ENCODE data around the gene SDE2. TPM values are rescaled to one million over a fixed set of nuclear protein-coding genes. Genes with fewer than 3 reads are reported as not detected.
A peak's percentile ranks its signal among the peaks of the same experiment; 100 is the strongest.

SDE2 gene
- total RNA-seq, 4 donors from 2014 or later = 4.4 to 19.2 (median 13.2) TPM

- no peaks in the 10 kb centered on the region for H3K36me3 ChIP-seq
- H3K9me3 ChIP-seq = no peaks in the 10 kb centered on the region
- H3K27me3 ChIP-seq = no peaks in the 10 kb centered on the region
- H3K4me1 ChIP-seq = peaks cover 0 to 6% (median 2%) of the 10 kb centered on the region in 4 donors
- intact Hi-C loops (cut with DNase I; ENCODE audit: low total_unique reads) = loop anchor here (2.0 kb wide), 1 partner anchor 54 kb away; no protein-coding TSS in a partner anchor
- H3K4me3 ChIP-seq = no peak overlapping the region
- no peak for DNase-seq
- in situ Hi-C loops (cut with MboI; ENCODE audit: low pct_ligation_motif_present in 1 of 4, low pct_unique_long_range_greater_than_20kb in 1 of 4, low sequenced_read_pairs in 3 of 4) = no loop called here
- TF ChIP-seq EP300 (IDR thresholded peaks at IDR 0.05; ENCODE audit: low read depth) = no peak
- TF ChIP-seq, protein P1, sequence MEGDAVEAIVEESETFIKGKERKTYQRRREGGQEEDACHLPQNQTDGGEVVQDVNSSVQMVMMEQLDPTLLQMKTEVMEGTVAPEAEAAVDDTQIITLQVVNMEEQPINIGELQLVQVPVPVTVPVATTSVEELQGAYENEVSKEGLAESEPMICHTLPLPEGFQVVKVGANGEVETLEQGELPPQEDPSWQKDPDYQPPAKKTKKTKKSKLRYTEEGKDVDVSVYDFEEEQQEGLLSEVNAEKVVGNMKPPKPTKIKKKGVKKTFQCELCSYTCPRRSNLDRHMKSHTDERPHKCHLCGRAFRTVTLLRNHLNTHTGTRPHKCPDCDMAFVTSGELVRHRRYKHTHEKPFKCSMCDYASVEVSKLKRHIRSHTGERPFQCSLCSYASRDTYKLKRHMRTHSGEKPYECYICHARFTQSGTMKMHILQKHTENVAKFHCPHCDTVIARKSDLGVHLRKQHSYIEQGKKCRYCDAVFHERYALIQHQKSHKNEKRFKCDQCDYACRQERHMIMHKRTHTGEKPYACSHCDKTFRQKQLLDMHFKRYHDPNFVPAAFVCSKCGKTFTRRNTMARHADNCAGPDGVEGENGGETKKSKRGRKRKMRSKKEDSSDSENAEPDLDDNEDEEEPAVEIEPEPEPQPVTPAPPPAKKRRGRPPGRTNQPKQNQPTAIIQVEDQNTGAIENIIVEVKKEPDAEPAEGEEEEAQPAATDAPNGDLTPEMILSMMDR (IDR thresholded peaks at IDR 0.05) = no peak
- no peak for TF ChIP-seq POLR2A (IDR thresholded peaks at IDR 0.05)
- TF ChIP-seq POLR2AphosphoS5 (IDR thresholded peaks at IDR 0.05) = no peak
- no peak overlapping the region for H3K27ac ChIP-seq
Measured at GRCh38 chr1:226006686-226007085, 7.5 kb upstream of the SDE2 start.

GRCh38 chr1:226004396-226004795 lies 5.3 kb upstream of the SDE2 start:
- no peaks in the 10 kb centered on the region for H3K36me3 ChIP-seq
- H3K4me3 ChIP-seq = no peak overlapping the region
- 78 to 80% methylated on average over 4 of the region's 4 CpGs for WGBS, 2 donors (ENCODE audit: low coverage in 1 of 2)
- no peak for TF ChIP-seq POLR2AphosphoS5 (IDR thresholded peaks at IDR 0.05)
- no peak for TF ChIP-seq POLR2A (IDR thresholded peaks at IDR 0.05)
- TF ChIP-seq EP300 (IDR thresholded peaks at IDR 0.05; ENCODE audit: low read depth) = no peak
- TF ChIP-seq, protein P1 (IDR thresholded peaks at IDR 0.05) = no peak
- no peak for DNase-seq
- in situ Hi-C loops (cut with MboI; ENCODE audit: low pct_ligation_motif_present in 1 of 4, low pct_unique_long_range_greater_than_20kb in 1 of 4, low sequenced_read_pairs in 3 of 4) = no loop called here
- intact Hi-C loops (cut with DNase I; ENCODE audit: low total_unique reads) = no loop called here
- no peak overlapping the region for H3K27ac ChIP-seq
- H3K9me3 ChIP-seq = no peaks in the 10 kb centered on the region
- no peaks in the 10 kb centered on the region for H3K27me3 ChIP-seq
- peaks cover 0 to 19% (median 7%) of the 10 kb centered on the region in 4 donors for H3K4me1 ChIP-seq

DNA sequence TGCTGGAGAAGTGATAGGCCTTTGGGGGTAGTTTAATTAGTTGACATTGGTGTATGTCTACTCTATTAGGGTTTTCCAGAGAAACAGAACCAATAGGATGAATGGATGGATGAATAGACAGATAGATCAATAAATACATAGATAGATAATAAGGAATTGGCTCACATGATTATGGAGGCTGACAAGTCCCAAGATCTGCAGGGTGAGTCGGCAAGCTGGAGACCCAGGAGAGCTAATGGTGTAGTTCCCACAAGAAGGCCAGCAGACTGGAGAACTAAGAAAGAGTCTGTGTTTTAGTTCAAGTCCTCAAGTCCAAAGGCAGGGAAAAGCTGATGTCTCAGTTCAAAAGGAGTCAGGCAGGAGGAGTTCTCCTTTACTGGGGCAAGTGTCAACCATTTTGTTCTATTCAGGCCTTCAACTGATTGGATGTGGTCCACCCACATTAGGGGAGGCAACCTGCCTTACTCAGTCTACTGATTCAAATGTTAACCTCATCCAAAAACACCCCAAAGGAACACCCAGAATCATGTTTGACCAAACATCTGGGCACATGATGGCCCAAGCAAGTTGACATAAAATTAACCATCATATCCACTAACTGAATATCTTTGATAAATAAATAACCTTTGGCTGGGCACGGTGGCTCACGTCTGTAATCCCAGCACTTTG lies 4.5 kb upstream of the SDE2 start:
- Histone ChIP-seq H3K4me1 (peaks cover 0 to 19% (median 7%) of the 10 kb centered on the region in 4 donors), H3K4me3 (no peak overlapping the region), H3K36me3 (no peaks in the 10 kb centered on the region), H3K27ac (peak overlapping the region in 1 of 4 donors; percentile 97), H3K27me3 (no peaks in the 10 kb centered on the region), H3K9me3 (no peaks in the 10 kb centered on the region)
- WGBS, 2 donors (ENCODE audit: low coverage in 1 of 2) = 70 to 86% methylated on average over 3 of the region's 3 CpGs
- no peak for DNase-seq
- in situ Hi-C loops (cut with MboI; ENCODE audit: low pct_ligation_motif_present in 1 of 4, low pct_unique_long_range_greater_than_20kb in 1 of 4, low sequenced_read_pairs in 3 of 4) = no loop called here
- intact Hi-C loops (cut with DNase I; ENCODE audit: low total_unique reads) = no loop called here
- TF ChIP-seq EP300 (IDR thresholded peaks at IDR 0.05; ENCODE audit: low read depth) (no peak), POLR2A (IDR thresholded peaks at IDR 0.05) (no peak), POLR2AphosphoS5 (IDR thresholded peaks at IDR 0.05) (no peak)
- TF ChIP-seq, protein P1 (IDR thresholded peaks at IDR 0.05) = no peak

DNA sequence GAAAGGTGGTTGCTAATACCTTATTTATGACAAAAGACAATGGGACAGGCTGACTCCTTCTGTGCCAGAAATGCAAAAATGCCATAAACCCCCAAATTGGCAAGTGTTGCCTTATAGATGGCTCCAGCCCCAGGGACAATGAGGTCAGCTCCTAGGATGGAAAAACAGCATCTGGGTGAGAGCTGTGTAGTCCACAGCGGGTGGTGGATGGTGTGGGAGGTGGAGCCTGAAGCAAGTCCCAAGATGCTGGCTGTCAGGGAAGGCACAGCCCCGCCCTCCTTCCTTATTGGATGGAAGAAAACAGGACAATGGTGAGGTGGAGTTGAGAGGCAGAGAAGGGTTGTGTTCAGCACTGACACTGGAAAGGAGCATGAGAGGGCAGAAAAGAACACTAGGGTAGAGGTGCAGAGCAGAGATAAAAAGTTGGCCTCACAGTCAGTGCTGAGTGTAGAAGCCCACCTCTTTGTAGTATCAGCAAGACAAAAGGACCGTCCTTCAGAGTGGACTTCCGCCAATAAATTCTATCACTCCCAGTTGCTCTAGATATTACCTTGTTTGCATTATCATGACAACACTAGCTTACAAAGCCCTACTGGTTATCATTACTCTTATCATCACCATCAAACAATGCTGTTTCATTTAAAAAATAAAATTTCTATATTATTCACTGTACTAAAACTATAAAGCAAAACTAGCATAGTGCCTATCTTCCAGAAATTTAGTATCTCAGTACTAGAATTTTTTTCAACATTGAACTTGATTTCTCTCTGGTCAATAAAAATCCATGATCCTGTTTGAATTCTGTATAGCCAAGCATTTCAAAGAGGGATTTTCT lies 3.7 kb upstream of the SDE2 start:
- WGBS, 2 donors (ENCODE audit: low coverage in 1 of 2) = 57 to 75% methylated on average over 3 to 4 of the region's 4 CpGs
- H3K9me3 ChIP-seq = no peaks in the 10 kb centered on the region
- H3K27me3 ChIP-seq = no peaks in the 10 kb centered on the region
- intact Hi-C loops (cut with DNase I; ENCODE audit: low total_unique reads) = no loop called here
- peak overlapping the region; percentile 42 to 100 (median 84) for H3K27ac ChIP-seq
- TF ChIP-seq, protein P1 (IDR thresholded peaks at IDR 0.05) = no peak
- no peak for TF ChIP-seq POLR2AphosphoS5 (IDR thresholded peaks at IDR 0.05)
- peak; percentile 5 for TF ChIP-seq POLR2A (IDR thresholded peaks at IDR 0.05)
- no peaks in the 10 kb centered on the region for H3K36me3 ChIP-seq
- DNase-seq = peak; percentile 51
- no peak overlapping the region for H3K4me3 ChIP-seq
- in situ Hi-C loops (cut with MboI; ENCODE audit: low pct_ligation_motif_present in 1 of 4, low pct_unique_long_range_greater_than_20kb in 1 of 4, low sequenced_read_pairs in 3 of 4) = no loop called here
- H3K4me1 ChIP-seq = peaks cover 3 to 26% (median 14%) of the 10 kb centered on the region in 4 donors

All from transverse colon (tissue), 4 donors.